Mesendoderm (in vitro differentiated cells): ENCODE data around the gene TSHZ2. TPM values are rescaled to one million over a fixed set of nuclear protein-coding genes. Genes with fewer than 3 reads are reported as not detected.

Experiments
- DNase-seq: peaks from one replicate; pipeline ENCODE4 v3.0.0; 2013
- H2AK5ac ChIP-seq: 2 replicates; pipeline ENCODE4 v1.6.1; 2013; ENCODE audit warnings: low read length, inconsistent platforms
- H2BK120ac ChIP-seq: 2 replicates; pipeline ENCODE4 v1.6.1; 2013; ENCODE audit warnings: low read depth, mild to moderate bottlenecking, low read length, moderate library complexity, mixed read lengths
- H2BK15ac ChIP-seq: replicated peaks from 2 replicates; pipeline ENCODE4 v1.6.1; 2013; ENCODE audit warnings: low read depth, mild to moderate bottlenecking, moderate library complexity
- H2BK5ac ChIP-seq: 2 replicates; pipeline ENCODE4 v1.6.1; 2013; ENCODE audit warnings: low read length, inconsistent platforms
- H3K18ac ChIP-seq: 2 replicates; pipeline ENCODE4 v1.6.1; 2013; ENCODE audit warnings: mild to moderate bottlenecking, low read length, mixed read lengths
- H3K23ac ChIP-seq: one replicate; pipeline ENCODE4 v1.6.1; 2013; ENCODE audit warnings: low read length
- H3K27ac ChIP-seq: 2 replicates; pipeline ENCODE4 v1.5.1; 2013; ENCODE audit warnings: low read depth, mild to moderate bottlenecking, inconsistent platforms, low read length, moderate library complexity
- H3K27me3 ChIP-seq: 2 replicates; pipeline ENCODE4 v1.6.1; 2013; ENCODE audit warnings: low read length, control low read depth, mild to moderate bottlenecking, inconsistent platforms; ENCODE audit not compliant: insufficient read depth, poor library complexity
- H3K36me3 ChIP-seq: 2 replicates; pipeline ENCODE4 v1.6.1; 2013; ENCODE audit warnings: low read length, inconsistent platforms; ENCODE audit not compliant: control insufficient read depth, insufficient read depth
- H3K4ac ChIP-seq: one replicate; pipeline ENCODE4 v1.6.1; 2013; ENCODE audit warnings: low read depth, mild to moderate bottlenecking, low read length, moderate library complexity
- H3K4me1 ChIP-seq: 2 replicates; pipeline ENCODE4 v1.6.1; 2013; ENCODE audit warnings: low read depth, low read length, inconsistent platforms; ENCODE audit not compliant: control insufficient read depth
- H3K4me2 ChIP-seq: 2 replicates; pipeline ENCODE4 v1.6.1; 2013; ENCODE audit warnings: low read length
- H3K4me3 ChIP-seq: 2 replicates; pipeline ENCODE4 v1.5.1; 2013; ENCODE audit warnings: mild to moderate bottlenecking, low read length
- H3K56ac ChIP-seq: one replicate; pipeline ENCODE4 v1.6.1; 2013; ENCODE audit warnings: low read length
- H3K79me1 ChIP-seq: 2 replicates; pipeline ENCODE4 v1.6.1; 2013; ENCODE audit warnings: low read length, inconsistent platforms
- H3K79me2 ChIP-seq: 2 replicates; pipeline ENCODE4 v1.6.1; 2013; ENCODE audit warnings: mild to moderate bottlenecking, low read length; ENCODE audit not compliant: control insufficient read depth, insufficient read depth
- H3K9ac ChIP-seq: 2 replicates; pipeline ENCODE4 v1.6.1; 2013; ENCODE audit warnings: low read length, inconsistent platforms
- H4K5ac ChIP-seq: one replicate; pipeline ENCODE4 v1.6.1; 2013; ENCODE audit warnings: low read length
- H4K8ac ChIP-seq: one replicate; pipeline ENCODE4 v1.6.1; 2013; ENCODE audit warnings: low read depth, mild to moderate bottlenecking, control low read depth, low read length, moderate library complexity
- WGBS: extraction: QIAGEN DNeasy Blood & Tissue Kit; methylation state at CpG from one replicate; pipeline ENCODE4 v1.1.7; 2013; ENCODE audit warnings: low lambda C conversion rate, missing lambda C conversion rate; ENCODE audit not compliant: insufficient coverage; ENCODE audit errors: extremely low coverage; 5-methylcytosine and 5-hydroxymethylcytosine counted together
- polyA plus RNA-seq, 2 experiments: library from polyadenylated mRNA; stranded (reverse); fragments of 200-250 nt; gene quantifications; one replicate each; pipeline ENCODE4 v1.2.3, GENCODE V29; 2013

The TSHZ2 gene, protein sequence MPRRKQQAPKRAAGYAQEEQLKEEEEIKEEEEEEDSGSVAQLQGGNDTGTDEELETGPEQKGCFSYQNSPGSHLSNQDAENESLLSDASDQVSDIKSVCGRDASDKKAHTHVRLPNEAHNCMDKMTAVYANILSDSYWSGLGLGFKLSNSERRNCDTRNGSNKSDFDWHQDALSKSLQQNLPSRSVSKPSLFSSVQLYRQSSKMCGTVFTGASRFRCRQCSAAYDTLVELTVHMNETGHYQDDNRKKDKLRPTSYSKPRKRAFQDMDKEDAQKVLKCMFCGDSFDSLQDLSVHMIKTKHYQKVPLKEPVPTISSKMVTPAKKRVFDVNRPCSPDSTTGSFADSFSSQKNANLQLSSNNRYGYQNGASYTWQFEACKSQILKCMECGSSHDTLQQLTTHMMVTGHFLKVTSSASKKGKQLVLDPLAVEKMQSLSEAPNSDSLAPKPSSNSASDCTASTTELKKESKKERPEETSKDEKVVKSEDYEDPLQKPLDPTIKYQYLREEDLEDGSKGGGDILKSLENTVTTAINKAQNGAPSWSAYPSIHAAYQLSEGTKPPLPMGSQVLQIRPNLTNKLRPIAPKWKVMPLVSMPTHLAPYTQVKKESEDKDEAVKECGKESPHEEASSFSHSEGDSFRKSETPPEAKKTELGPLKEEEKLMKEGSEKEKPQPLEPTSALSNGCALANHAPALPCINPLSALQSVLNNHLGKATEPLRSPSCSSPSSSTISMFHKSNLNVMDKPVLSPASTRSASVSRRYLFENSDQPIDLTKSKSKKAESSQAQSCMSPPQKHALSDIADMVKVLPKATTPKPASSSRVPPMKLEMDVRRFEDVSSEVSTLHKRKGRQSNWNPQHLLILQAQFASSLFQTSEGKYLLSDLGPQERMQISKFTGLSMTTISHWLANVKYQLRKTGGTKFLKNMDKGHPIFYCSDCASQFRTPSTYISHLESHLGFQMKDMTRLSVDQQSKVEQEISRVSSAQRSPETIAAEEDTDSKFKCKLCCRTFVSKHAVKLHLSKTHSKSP (N-terminal part only)
- 0.03 TPM for polyA plus RNA-seq (2013, experiment 1 of 2)
- 0.04 TPM for polyA plus RNA-seq (2013, experiment 2 of 2)

GRCh38 chr20:52972190-52972937 is at the start of gene TSHZ2:
Gene TSHZ2 (plus strand): TSS chr20:52972358. CDS start chr20:52973294, 936 bp downstream.
- H3K56ac ChIP-seq = peak within 1 kb of the TSS; percentile 89
- no peaks in the 10 kb centered on the region for H3K4me1 ChIP-seq
- H3K18ac ChIP-seq = no peak within 1 kb of the TSS
- no peak within 1 kb of the TSS for H2AK5ac ChIP-seq
- H3K27me3 ChIP-seq = peaks cover 4% of the 10 kb centered on the region
- no peak within 1 kb of the TSS for H3K4ac ChIP-seq
- no peak within 1 kb of the TSS for H2BK120ac ChIP-seq
- H4K8ac ChIP-seq = no peak within 1 kb of the TSS
- no peaks in the 10 kb centered on the region for H3K36me3 ChIP-seq
- no peak within 1 kb of the TSS for H3K27ac ChIP-seq
- no peaks in the 10 kb centered on the region for H3K79me1 ChIP-seq
- H2BK15ac ChIP-seq = no peak within 1 kb of the TSS
- peak within 1 kb of the TSS; percentile 99 for H3K4me2 ChIP-seq
- no peak within 1 kb of the TSS for H4K5ac ChIP-seq
- H2BK5ac ChIP-seq = no peak within 1 kb of the TSS
- H3K23ac ChIP-seq = no peak within 1 kb of the TSS
- H3K4me3 ChIP-seq = peak within 1 kb of the TSS; percentile 53
- DNase-seq = peak; percentile 48
- no peaks in the 10 kb centered on the region for H3K79me2 ChIP-seq
- peak within 1 kb of the TSS; percentile 63 for H3K9ac ChIP-seq
- WGBS = no CpG with 5 or more reads among the region's 41 CpGs

- no peak for DNase-seq
- no peak overlapping the region for H3K4me3 ChIP-seq
- no CpG with 5 or more reads among the region's 2 CpGs for WGBS
- no peak overlapping the region for H3K18ac ChIP-seq
- H3K27me3 ChIP-seq = no peaks in the 10 kb centered on the region
- H3K4me2 ChIP-seq = no peak overlapping the region
- no peak overlapping the region for H2BK5ac ChIP-seq
- H4K5ac ChIP-seq = no peak overlapping the region
- H2BK120ac ChIP-seq = no peak overlapping the region
- no peak overlapping the region for H3K56ac ChIP-seq
- H3K79me2 ChIP-seq = no peaks in the 10 kb centered on the region
- no peak overlapping the region for H3K23ac ChIP-seq
- H2BK15ac ChIP-seq = no peak overlapping the region
- no peak overlapping the region for H3K27ac ChIP-seq
- H3K36me3 ChIP-seq = no peaks in the 10 kb centered on the region
- no peak overlapping the region for H4K8ac ChIP-seq
- no peaks in the 10 kb centered on the region for H3K4me1 ChIP-seq
- no peak overlapping the region for H2AK5ac ChIP-seq
- H3K9ac ChIP-seq = no peak overlapping the region
- no peaks in the 10 kb centered on the region for H3K79me1 ChIP-seq
- no peak overlapping the region for H3K4ac ChIP-seq
Observed at GRCh38 chr20:52922436-52922835, 49.7 kb upstream of the TSHZ2 start.

DNA sequence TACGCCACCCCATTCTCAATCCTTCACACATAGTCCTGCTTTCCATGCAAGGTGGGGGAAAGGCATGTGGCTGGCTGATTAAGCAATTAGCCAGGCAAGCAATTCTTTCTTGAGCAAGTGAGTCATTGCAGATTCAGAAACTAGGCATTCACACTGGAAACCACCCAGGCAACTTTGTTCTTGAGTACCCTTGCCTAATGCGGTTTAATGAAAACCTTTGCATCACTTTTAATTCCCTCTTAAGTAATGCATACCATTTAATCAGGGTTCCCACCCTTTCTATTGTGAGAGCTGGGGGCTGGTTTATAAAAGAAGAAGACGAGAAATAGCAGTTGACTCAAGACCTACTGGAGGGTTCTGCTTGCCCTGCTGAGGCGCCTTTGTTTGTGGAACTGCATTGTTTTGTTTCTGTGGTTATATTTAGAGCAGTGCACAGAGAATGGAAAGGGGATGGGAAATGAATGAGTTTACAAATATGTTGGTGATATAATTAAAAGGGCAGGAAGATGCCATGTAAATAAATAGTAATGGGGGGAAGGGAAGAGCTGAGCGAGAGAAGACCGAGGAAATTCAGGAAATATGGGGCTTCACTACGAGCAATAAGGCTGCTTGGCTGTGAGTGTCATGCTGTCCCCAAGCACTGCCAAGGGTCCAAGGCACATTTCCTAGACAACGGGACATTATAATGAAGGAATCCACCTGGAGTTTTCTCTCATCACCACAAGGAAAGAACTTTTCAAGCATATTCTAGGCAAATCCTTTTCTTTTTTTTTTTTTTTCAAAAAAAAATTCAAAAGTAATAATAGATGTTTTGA is 48.8 kb upstream of the TSHZ2 start:
- no peak overlapping the region for H4K8ac ChIP-seq
- no peak overlapping the region for H2BK5ac ChIP-seq
- H3K23ac ChIP-seq = no peak overlapping the region
- no peak overlapping the region for H3K56ac ChIP-seq
- 100% methylated on average over 1 of the region's 8 CpGs for WGBS
- peak; percentile 69 for DNase-seq
- H3K79me2 ChIP-seq = no peaks in the 10 kb centered on the region
- H4K5ac ChIP-seq = no peak overlapping the region
- H3K27ac ChIP-seq = no peak overlapping the region
- no peak overlapping the region for H3K4ac ChIP-seq
- H2AK5ac ChIP-seq = no peak overlapping the region
- no peak overlapping the region for H3K18ac ChIP-seq
- no peak overlapping the region for H3K4me2 ChIP-seq
- H3K36me3 ChIP-seq = no peaks in the 10 kb centered on the region
- H3K4me1 ChIP-seq = no peaks in the 10 kb centered on the region
- no peak overlapping the region for H2BK120ac ChIP-seq
- H3K4me3 ChIP-seq = no peak overlapping the region
- H3K79me1 ChIP-seq = no peaks in the 10 kb centered on the region
- no peak overlapping the region for H3K9ac ChIP-seq
- no peaks in the 10 kb centered on the region for H3K27me3 ChIP-seq
- no peak overlapping the region for H2BK15ac ChIP-seq

- H3K4ac ChIP-seq = no peak overlapping the region
- H3K27ac ChIP-seq = no peak overlapping the region
- no peak overlapping the region for H2BK15ac ChIP-seq
- WGBS = no CpG with 5 or more reads among the region's 9 CpGs
- H3K23ac ChIP-seq = no peak overlapping the region
- no peak overlapping the region for H3K18ac ChIP-seq
- H3K36me3 ChIP-seq = no peaks in the 10 kb centered on the region
- no peak for DNase-seq
- no peak overlapping the region for H2AK5ac ChIP-seq
- H4K5ac ChIP-seq = no peak overlapping the region
- no peak overlapping the region for H3K4me2 ChIP-seq
- no peak overlapping the region for H3K4me3 ChIP-seq
- H3K56ac ChIP-seq = no peak overlapping the region
- H3K79me1 ChIP-seq = no peaks in the 10 kb centered on the region
- H3K4me1 ChIP-seq = no peaks in the 10 kb centered on the region
- no peak overlapping the region for H2BK120ac ChIP-seq
- H2BK5ac ChIP-seq = no peak overlapping the region
- no peaks in the 10 kb centered on the region for H3K79me2 ChIP-seq
- H4K8ac ChIP-seq = no peak overlapping the region
- H3K27me3 ChIP-seq = no peaks in the 10 kb centered on the region
- H3K9ac ChIP-seq = no peak overlapping the region
Observed at GRCh38 chr20:52924411-52925271, 47.5 kb upstream of the TSHZ2 start.
